Kidney capillary endothelial cell (primary cell): ENCODE measurements around the gene PDGFC.

Experiments
- DNase-seq: peaks from one replicate; pipeline ENCODE4 v3.0.0-alpha.2; 2018; ENCODE audit warnings: low spot score

PDGFC gene

GRCh38 chr4:156746111-156746510 lies 225.5 kb downstream of the PDGFC start:
- no peak for DNase-seq

DNA sequence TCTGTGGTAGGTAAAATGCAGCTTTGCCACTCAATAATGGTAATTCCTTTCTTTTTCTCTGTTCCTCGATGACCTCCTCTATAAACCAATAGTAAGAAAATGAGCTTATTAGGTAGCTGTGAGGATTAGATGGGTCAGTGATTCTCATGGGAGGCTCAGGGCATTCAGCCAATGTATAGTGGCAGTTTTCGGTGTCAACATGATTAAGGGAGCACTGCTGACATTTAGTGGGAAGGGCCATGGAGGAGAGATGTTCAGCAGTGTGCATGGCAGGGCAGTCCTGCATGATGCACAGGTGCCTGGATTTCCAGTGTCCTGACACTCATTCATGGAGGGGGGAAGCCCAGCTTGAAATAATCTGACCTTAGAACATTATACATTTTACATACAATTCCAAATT lies 232.8 kb downstream of the PDGFC start:
- no peak for DNase-seq

DNA sequence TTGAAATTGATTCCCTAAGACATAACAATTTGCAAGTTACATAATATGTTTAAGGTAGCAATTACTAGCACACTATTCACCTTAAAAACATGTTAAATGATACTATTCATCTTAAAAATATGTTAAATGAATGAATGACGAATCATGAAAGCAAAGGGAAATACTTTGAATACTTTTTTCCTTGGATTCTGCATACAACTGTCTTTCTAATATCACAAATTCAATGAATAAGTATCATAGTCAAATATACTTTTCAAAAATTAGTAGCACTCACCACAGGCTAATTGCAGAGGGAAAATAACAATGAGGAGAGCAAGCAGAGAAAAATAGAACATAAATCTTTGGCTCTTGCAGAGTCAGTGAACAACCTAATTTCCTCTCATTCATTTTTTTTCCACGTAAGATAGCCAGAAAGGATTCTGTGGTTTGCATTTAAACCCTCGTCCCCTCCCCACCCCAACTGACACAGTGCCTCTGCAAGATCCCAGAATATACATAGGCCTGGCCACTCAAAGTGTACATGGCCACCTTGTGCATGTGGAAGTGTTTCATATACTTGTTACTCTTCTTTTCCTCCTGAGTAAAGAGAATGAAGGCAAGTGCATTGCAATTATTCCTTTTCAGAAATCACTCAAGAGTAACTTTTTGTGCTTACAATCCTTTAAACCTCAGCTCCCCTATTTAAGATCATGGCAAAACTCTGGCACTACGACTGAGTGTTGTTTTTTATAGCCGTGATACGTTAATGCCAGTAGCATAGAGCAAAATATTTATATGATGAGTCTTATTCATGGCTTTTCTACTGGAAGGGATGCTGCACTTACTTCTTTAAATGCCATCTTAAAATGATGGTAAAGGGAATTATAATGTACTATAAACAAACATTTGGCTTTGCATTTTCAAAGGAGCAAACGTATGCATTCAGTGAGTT lies 236.4 kb downstream of the PDGFC start:
- no peak for DNase-seq

- DNase-seq, result no peak
Observed at GRCh38 chr4:156733582-156733981, 238.0 kb downstream of the PDGFC start.

GRCh38 chr4:156732634-156733033 lies 239.0 kb downstream of the PDGFC start:
- no peak for DNase-seq

DNA sequence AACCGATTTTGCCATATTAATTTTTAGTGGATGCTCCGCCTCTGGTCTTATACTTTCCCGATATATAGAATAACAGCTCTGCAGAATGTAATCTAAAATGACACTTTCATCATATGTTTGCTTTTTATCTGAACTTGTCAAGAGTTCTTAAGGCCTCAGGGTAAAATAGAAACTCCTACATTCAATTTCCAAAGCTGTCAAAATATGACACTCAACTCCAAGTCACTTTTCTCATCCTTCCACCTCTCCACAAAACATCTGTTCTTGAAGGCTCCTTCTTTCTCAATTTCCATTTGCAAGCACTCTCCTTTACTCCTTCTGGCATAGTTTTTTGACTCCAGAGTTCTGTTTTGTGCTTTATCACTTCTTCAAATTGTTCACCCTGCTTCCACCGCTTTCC lies 242.2 kb downstream of the PDGFC start:
- DNase-seq, result no peak

GRCh38 chr4:156725257-156725656 lies 246.3 kb downstream of the PDGFC start:
- DNase-seq, result no peak

DNA sequence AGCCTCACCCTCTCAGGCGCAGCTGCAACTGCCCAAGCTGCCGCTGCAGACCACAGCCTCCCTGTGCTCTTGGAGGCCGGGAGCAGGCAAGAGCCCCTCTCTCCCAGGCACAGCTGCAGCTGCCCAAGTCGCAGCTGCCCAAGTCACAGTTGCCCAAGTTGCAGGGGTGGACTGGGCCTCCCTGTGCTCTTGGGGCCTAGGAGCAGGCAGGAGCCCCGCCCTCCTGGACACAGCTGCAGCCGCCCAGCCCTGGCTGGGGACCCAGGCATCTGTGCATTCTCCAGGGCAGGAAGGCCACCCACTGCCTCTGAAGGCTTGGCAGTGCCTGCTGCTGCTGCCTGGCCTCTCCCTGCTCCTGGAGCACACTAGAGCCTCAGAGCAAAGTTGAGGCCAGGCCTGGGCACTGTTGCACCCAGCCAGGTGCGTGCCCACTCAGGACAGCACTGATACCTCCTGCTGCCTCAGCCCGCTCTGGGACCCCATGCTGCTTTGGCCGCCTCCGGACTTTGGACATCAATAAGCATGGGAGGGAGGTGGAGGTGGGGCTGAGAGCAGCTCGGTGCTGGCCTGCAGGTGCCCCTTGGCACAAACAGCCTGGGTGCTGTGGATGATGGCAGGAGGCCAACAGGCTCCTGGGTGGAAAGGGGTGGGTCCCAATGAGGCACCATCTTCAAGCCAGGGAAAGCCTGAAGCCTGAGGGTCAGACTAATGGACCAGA lies 247.5 kb downstream of the PDGFC start:
- DNase-seq, result no peak

DNA sequence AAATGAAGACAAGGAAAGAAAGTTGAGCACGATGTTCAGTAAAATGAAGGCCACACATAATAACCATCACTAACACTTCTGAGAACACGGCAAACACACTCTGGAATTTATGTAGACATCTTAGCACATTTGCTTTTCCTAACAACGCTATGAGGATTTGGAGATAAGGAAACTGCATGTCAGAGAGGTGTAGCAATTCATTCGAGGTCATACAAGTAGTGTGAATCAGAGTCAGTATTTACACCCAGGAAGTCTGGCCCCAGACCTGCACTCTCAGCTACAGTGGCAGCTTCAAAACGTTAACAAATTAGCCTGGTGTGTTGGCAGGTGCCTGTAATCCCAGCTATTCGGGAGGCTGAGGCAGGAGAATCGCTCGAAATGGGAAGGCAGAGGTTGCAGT lies 253.4 kb downstream of the PDGFC start:
- DNase-seq, result no peak

GRCh38 chr4:156711193-156711590 lies 260.4 kb downstream of the PDGFC start:
- no peak for DNase-seq
